K562 (cell line): Measurements from ENCODE around the gene OR4D2. TPM values are rescaled to one million over a fixed set of nuclear protein-coding genes. Genes with fewer than 3 reads are reported as not detected.
A peak's percentile ranks its signal among the peaks of the same experiment; 100 is the strongest.

Experiments used
- CBFA2T3 ChIP-seq: fragments of 450-650 bp; IDR thresholded peaks from 2 replicates; pipeline ENCODE4 v1.6.1; 2017
- CBX8 ChIP-seq: fragments of 200-600 bp; sonication (generic); IDR thresholded peaks from 2 replicates; pipeline ENCODE4 v1.6.1; 2012; ENCODE audit warnings: borderline replicate concordance, mixed run types, low read depth, mild to moderate bottlenecking, moderate library complexity, mixed read lengths, low read length, control low read depth, inconsistent platforms; ENCODE audit not compliant: poor library complexity, severe bottlenecking; ENCODE audit errors: extremely low read depth
- COPS2 ChIP-seq: fragments of 450-650 bp; conservative IDR thresholded peaks from 2 replicates; pipeline ENCODE4 v1.6.1; 2016; ENCODE audit warnings: mild to moderate bottlenecking, moderate library complexity
- HDAC8 ChIP-seq: fragments of 450-650 bp; IDR thresholded peaks from 2 replicates; pipeline ENCODE4 v1.6.1; 2016; ENCODE audit warnings: mild to moderate bottlenecking, missing genetic modification characterization, moderate library complexity, missing compliant biosample characterization
- KAT8 ChIP-seq: fragments of 450-650 bp; IDR thresholded peaks from 2 replicates; pipeline ENCODE4 v1.6.1; 2016; ENCODE audit warnings: low read depth, mild to moderate bottlenecking
- KLF10 ChIP-seq: fragments of 250-450 bp; sonication (Bioruptor Pico); IDR thresholded peaks from 2 replicates; pipeline ENCODE4 v1.6.1; 2021; ENCODE audit warnings: matching md5 sums
- NR0B1 ChIP-seq: fragments of 450-650 bp; IDR thresholded peaks from one replicate; pipeline ENCODE4 v1.6.1; 2018; ENCODE audit warnings: mild to moderate bottlenecking, moderate library complexity; ENCODE audit not compliant: partially characterized antibody
- NR2C1 ChIP-seq, 2 experiments: fragments of 450-650 bp; IDR thresholded peaks; 2 replicates each; pipeline ENCODE4 v1.6.1; 2017; ENCODE audit warnings: mild to moderate bottlenecking in 2 of 2, antibody characterized with exemption in 1 of 2, inconsistent platforms in 1 of 2, missing compliant biosample characterization in 1 of 2, missing genetic modification characterization in 1 of 2
- PTRF ChIP-seq: fragments of 450-650 bp; IDR thresholded peaks from 2 replicates; pipeline ENCODE4 v1.6.1; 2016; ENCODE audit warnings: mild to moderate bottlenecking, missing genetic modification characterization, missing compliant biosample characterization
- SMARCA4 ChIP-seq: fragments of 450-650 bp; IDR thresholded peaks from 2 replicates; pipeline ENCODE4 v1.6.1; 2016
- TCF3 ChIP-seq: sonication (generic); formaldehyde crosslinking; IDR thresholded peaks from 2 replicates; pipeline ENCODE4 v1.4.0; 2020; ENCODE audit warnings: mild to moderate bottlenecking, missing genetic modification reagents
- ZBTB49 ChIP-seq: sonication (generic); formaldehyde crosslinking; IDR thresholded peaks from 2 replicates; pipeline ENCODE4 v1.8.0; 2022; ENCODE audit warnings: missing genetic modification reagents, mild to moderate bottlenecking, borderline replicate concordance
- ZNF77 ChIP-seq: fragments of 250-450 bp; sonication (Bioruptor Pico); IDR thresholded peaks from 2 replicates; pipeline ENCODE4 v1.5.0; 2020
- polyA plus RNA-seq, 8 experiments: library from polyadenylated mRNA; depleted of rRNA in 4 of 8; stranded (reverse) in 5 of 8; unstranded in 3 of 8; fragments of >200 nt; fragmentation: Nextera tagmentation in 2 of 8; fragmentation: Illumina TruSeq in 1 of 8; extraction: Ambion mirVana in 2 of 8; extraction: Trizol in 1 of 8; gene quantifications; 2 replicates each; pipeline versions ENCODE4 v1.2.1 to v1.2.3, GENCODE V29; 2011 to 2014; ENCODE audit warnings: inconsistent platforms in 1 of 8, missing spikeins in 1 of 8
- total RNA-seq, 7 experiments: library from RNA; depleted of rRNA in 6 of 7; stranded (reverse); fragments of >200 nt in 6 of 7; fragmentation: Illumina TruSeq in 2 of 7; extraction: Trizol in 2 of 7; gene quantifications; 2 replicates each; pipeline versions ENCODE4 v1.2.1 to v1.2.3, GENCODE V29; 2011 to 2021; ENCODE audit warnings: low replicate concordance in 1 of 7
- TF ChIP-seq, protein P1 (sequence below): fragments of 250-450 bp; sonication (Bioruptor Pico); IDR thresholded peaks from 2 replicates; pipeline ENCODE4 v1.6.1; 2021; ENCODE audit warnings: mild to moderate bottlenecking
- TF ChIP-seq, protein P2 (sequence below): fragments of 250-450 bp; sonication (Bioruptor Pico); IDR thresholded peaks from 2 replicates; pipeline ENCODE4 v1.4.0; 2020; ENCODE audit warnings: borderline replicate concordance
- TF ChIP-seq, protein P3 (sequence below): IDR thresholded peaks from 3 replicates; pipeline ENCODE4 v1.6.1; 2011; ENCODE audit warnings: borderline replicate concordance, mild to moderate bottlenecking, moderate library complexity; ENCODE audit not compliant: insufficient read length; ENCODE audit errors: extremely low read depth

Gene OR4D2
- total and polyA plus RNA-seq, 9 of the 15 experiments (the other 6 are each of a cell fraction or from before 2014, with no cell fraction given) = not detected

DNA sequence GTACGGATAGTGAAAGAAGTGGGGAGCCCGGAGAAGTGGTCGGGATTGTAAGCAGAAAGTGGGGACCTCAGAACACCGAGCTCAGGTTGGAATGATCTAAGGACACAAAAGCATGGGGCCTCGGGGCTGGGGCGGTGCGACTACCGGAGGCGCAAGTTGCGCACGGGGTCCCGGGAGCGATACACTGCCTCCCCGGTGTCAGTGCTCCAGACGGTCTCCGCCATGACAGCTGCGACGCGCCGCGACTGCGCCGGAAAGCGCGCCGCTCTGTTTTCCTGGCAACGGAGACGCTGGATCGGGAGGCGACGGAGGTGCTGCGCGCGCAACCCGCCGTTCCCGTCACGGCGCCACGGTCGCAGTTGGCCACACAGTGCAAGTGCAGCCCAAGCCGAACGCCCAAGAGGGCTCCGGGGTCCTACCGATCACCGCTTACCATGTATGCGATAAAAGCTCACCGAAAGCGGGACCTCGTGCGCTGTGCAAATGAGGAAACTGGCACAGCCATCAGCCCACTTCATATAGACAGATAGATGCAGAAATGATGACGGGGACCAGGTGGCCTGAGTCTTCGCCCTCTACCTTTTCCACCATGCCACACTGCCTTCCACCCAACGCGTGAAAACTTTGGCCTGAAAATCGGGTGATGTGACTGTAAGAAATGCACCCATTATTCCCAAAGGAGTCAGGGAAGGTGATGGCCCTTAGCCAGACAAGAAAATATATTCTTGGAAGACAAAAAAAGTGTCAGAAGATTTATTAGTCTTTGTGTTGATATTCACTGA lies 52.4 kb downstream of the OR4D2 start, which contains the start of gene MKS1 (continued):
- TF ChIP-seq CBFA2T3 (no peak), PTRF (tag) (no peak), HDAC8 (tag) (no peak), TCF3 (peak; percentile 3; the same call in 1 of the 2 replicates), CBX8 (no peak), COPS2 (no peak), NR2C1 (IDR thresholded peaks at IDR 0.05) (no peak), NR2C1 (tag; IDR thresholded peaks at IDR 0.05) (0 out of 2 replicates have a peak, but pooled peaks have one; percentile 21), KAT8 (no peak), KLF10 (no peak), NR0B1 (no peak), ZBTB49 (CRISPR knock-in tag) (no peak), SMARCA4 (0 out of 2 replicates have a peak, but pooled peaks have one; percentile 10), ZNF77 (no peak)
- TF ChIP-seq, protein P1, sequence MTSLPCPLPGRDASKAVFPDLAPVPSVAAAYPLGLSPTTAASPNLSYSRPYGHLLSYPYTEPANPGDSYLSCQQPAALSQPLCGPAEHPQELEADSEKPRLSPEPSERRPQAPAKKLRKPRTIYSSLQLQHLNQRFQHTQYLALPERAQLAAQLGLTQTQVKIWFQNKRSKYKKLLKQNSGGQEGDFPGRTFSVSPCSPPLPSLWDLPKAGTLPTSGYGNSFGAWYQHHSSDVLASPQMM (CRISPR knock-in tag) = no peak
- TF ChIP-seq, protein P2, sequence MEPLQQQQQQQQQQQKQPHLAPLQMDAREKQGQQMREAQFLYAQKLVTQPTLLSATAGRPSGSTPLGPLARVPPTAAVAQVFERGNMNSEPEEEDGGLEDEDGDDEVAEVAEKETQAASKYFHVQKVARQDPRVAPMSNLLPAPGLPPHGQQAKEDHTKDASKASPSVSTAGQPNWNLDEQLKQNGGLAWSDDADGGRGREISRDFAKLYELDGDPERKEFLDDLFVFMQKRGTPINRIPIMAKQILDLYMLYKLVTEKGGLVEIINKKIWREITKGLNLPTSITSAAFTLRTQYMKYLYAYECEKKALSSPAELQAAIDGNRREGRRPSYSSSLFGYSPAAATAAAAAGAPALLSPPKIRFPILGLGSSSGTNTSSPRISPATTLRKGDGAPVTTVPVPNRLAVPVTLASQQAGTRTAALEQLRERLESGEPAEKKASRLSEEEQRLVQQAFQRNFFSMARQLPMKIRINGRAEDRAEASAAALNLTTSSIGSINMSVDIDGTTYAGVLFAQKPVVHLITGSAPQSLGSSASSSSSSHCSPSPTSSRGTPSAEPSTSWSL (CRISPR knock-in tag) = no peak
- TF ChIP-seq, protein P3, sequence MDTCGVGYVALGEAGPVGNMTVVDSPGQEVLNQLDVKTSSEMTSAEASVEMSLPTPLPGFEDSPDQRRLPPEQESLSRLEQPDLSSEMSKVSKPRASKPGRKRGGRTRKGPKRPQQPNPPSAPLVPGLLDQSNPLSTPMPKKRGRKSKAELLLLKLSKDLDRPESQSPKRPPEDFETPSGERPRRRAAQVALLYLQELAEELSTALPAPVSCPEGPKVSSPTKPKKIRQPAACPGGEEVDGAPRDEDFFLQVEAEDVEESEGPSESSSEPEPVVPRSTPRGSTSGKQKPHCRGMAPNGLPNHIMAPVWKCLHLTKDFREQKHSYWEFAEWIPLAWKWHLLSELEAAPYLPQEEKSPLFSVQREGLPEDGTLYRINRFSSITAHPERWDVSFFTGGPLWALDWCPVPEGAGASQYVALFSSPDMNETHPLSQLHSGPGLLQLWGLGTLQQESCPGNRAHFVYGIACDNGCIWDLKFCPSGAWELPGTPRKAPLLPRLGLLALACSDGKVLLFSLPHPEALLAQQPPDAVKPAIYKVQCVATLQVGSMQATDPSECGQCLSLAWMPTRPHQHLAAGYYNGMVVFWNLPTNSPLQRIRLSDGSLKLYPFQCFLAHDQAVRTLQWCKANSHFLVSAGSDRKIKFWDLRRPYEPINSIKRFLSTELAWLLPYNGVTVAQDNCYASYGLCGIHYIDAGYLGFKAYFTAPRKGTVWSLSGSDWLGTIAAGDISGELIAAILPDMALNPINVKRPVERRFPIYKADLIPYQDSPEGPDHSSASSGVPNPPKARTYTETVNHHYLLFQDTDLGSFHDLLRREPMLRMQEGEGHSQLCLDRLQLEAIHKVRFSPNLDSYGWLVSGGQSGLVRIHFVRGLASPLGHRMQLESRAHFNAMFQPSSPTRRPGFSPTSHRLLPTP = no peak
